Activated CD8-positive, alpha-beta memory T cell treated with anti-CD3 and anti-CD28 coated beads for 36 hours (primary cell): ENCODE measurements around the gene L3MBTL2. TPM values are rescaled to one million over a fixed set of nuclear protein-coding genes. Genes with fewer than 3 reads are reported as not detected.

Experiments used
- CTCF ChIA-PET: fragments of 350-600 bp; sonication (Branson Sonifier 250); formaldehyde crosslinking; loops from one replicate; lab custom pipeline; 2021; ENCODE audit warnings: antibody characterized with exemption; lab: Charles Lee
- POLR2A ChIA-PET: fragments of 350-600 bp; sonication (Branson Sonifier 250); formaldehyde crosslinking; loops from one replicate; lab custom pipeline; 2021; ENCODE audit warnings: antibody characterized with exemption; lab: Charles Lee
- total RNA-seq, 2 experiments: library from RNA; stranded (reverse); gene quantifications; one replicate each; pipeline ENCODE4 v1.2.3, GENCODE V29; 2021

L3MBTL2 gene
- total RNA-seq, 2 experiments from 2014 or later = 48.4 to 52.6 TPM

GRCh38 chr22:41201141-41201540, 4.0 kb upstream of the L3MBTL2 start:
- ChIA-PET POLR2A (no interaction called here), CTCF (interaction anchor here (1.6 kb wide), 1 partner anchor 37 kb away, joined by 4 read pairs; no protein-coding TSS in a partner anchor)

- ChIA-PET POLR2A (no interaction called here), CTCF (no interaction called here)
Measured at GRCh38 chr22:41203118-41203517, 2.0 kb upstream of the L3MBTL2 start.

- ChIA-PET POLR2A (no interaction called here), CTCF (no interaction called here)
Measured at GRCh38 chr22:41204066-41204465, 1.0 kb upstream of the L3MBTL2 start.

GRCh38 chr22:41206719-41207118, 1.6 kb downstream of the L3MBTL2 start:
- CTCF ChIA-PET = interaction anchor here (0.7 to 2.3 kb wide), 3 partner anchors 9 to 284 kb away, joined by 3 to 8 read pairs (median 3); no protein-coding TSS in a partner anchor
- POLR2A ChIA-PET = interaction anchor here (0.7 to 0.9 kb wide), 2 partner anchors 10 to 95 kb away, joined by 4 to 8 read pairs; partner anchors contain the start of gene ZC3H7B

GRCh38 chr22:41215409-41215808, 10.3 kb downstream of the L3MBTL2 start:
- ChIA-PET CTCF (interaction anchor here (1.1 kb wide), 1 partner anchor 23 kb away, joined by 3 read pairs; no protein-coding TSS in a partner anchor), POLR2A (no interaction called here)

GRCh38 chr22:41215926-41216325, 10.8 kb downstream of the L3MBTL2 start:
- ChIA-PET POLR2A (no interaction called here), CTCF (interaction anchor here (0.6 to 1.1 kb wide), 2 partner anchors 12 to 22 kb away, joined by 3 read pairs; no protein-coding TSS in a partner anchor)

- POLR2A ChIA-PET = interaction anchor here (0.8 kb wide), 1 partner anchor 243 kb away, joined by 3 read pairs; no protein-coding TSS in a partner anchor
- CTCF ChIA-PET = interaction anchor here (0.6 kb wide), 1 partner anchor 10 kb away, joined by 3 read pairs; no protein-coding TSS in a partner anchor
Measured at GRCh38 chr22:41216984-41217383, 11.9 kb downstream of the L3MBTL2 start.

GRCh38 chr22:41217553-41218157, 12.5 kb downstream of the L3MBTL2 start:
- ChIA-PET CTCF (interaction anchor here (0.6 kb wide), 1 partner anchor 11 kb away, joined by 3 read pairs; no protein-coding TSS in a partner anchor), POLR2A (interaction anchor here (0.8 kb wide), 1 partner anchor 243 kb away, joined by 3 read pairs; no protein-coding TSS in a partner anchor)

- POLR2A ChIA-PET = no interaction called here
- CTCF ChIA-PET = no interaction called here
Measured at GRCh38 chr22:41222846-41223507, 17.9 kb downstream of the L3MBTL2 start.

- POLR2A ChIA-PET = no interaction called here
Measured at GRCh38 chr22:41223535-41223934, 18.4 kb downstream of the L3MBTL2 start.

GRCh38 chr22:41226723-41227655, 21.9 kb downstream of the L3MBTL2 start:
- POLR2A ChIA-PET = interaction anchor here (0.6 kb wide), 1 partner anchor 115 kb away, joined by 3 read pairs; no protein-coding TSS in a partner anchor
- CTCF ChIA-PET = interaction anchor here (0.7 to 2.3 kb wide), 3 partner anchors 11 to 304 kb away, joined by 3 to 8 read pairs (median 5); no protein-coding TSS in a partner anchor

More at GRCh38 chr22:41223535-41223934, 18.4 kb downstream of the L3MBTL2 start:
- CTCF ChIA-PET = no interaction called here

- POLR2A ChIA-PET = no interaction called here
- CTCF ChIA-PET = no interaction called here
Measured at GRCh38 chr22:41229215-41229614, 24.1 kb downstream of the L3MBTL2 start.

- CTCF ChIA-PET = interaction anchor here (0.5 kb wide), 1 partner anchor 80 kb away, joined by 3 read pairs; no protein-coding TSS in a partner anchor
- POLR2A ChIA-PET = interaction anchor here (1.0 kb wide), 1 partner anchor 16 kb away, joined by 5 read pairs; no protein-coding TSS in a partner anchor
Measured at GRCh38 chr22:41229730-41230400, 24.8 kb downstream of the L3MBTL2 start.

- CTCF ChIA-PET = interaction anchor here (0.5 kb wide), 1 partner anchor 79 kb away, joined by 3 read pairs; no protein-coding TSS in a partner anchor
- POLR2A ChIA-PET = interaction anchor here (1.0 kb wide), 1 partner anchor 15 kb away, joined by 5 read pairs; no protein-coding TSS in a partner anchor
Measured at GRCh38 chr22:41230401-41230785, 25.3 kb downstream of the L3MBTL2 start.

- POLR2A ChIA-PET = no interaction called here
- CTCF ChIA-PET = no interaction called here
Measured at GRCh38 chr22:41231369-41231768, 26.3 kb downstream of the L3MBTL2 start.

GRCh38 chr22:41234815-41235695, 29.9 kb downstream of the L3MBTL2 start:
- POLR2A ChIA-PET = no interaction called here
- CTCF ChIA-PET = no interaction called here
